HepG2 (cell line): ENCODE data around the gene WBP2NL. TPM values are rescaled to one million over a fixed set of nuclear protein-coding genes. Genes with fewer than 3 reads are reported as not detected.

Experiments used
- ATAC-seq: fragments of 200-7000 bp; cut with Tn5 transposase; 3 replicates; pipeline ENCODE4 v1.9.1; 2020; ENCODE audit warnings: mild to moderate bottlenecking, moderate library complexity
- BruUV-seq: library from RNA; stranded (reverse); fragments of 400-500 nt; replicated peaks from 2 replicates; lab custom pipeline; 2021; lab: Mats Ljungman, UMichigan
- CTCF ChIA-PET: fragments of 300-600 bp; formaldehyde crosslinking; extraction: SDS; loops from one replicate; lab custom pipeline; 2021; ENCODE audit warnings: low total read pairs, inconsistent platforms, low intra/inter-chr PET ratio; lab: Yijun Ruan, JAX
- POLR2A ChIA-PET: fragments of 350-600 bp; sonication (Branson Sonifier 250); formaldehyde crosslinking; loops from one replicate; lab custom pipeline; 2020; ENCODE audit warnings: antibody characterized with exemption, inconsistent platforms; lab: Yijun Ruan, JAX
- DNase-seq: peaks from one replicate; pipeline ENCODE4 v3.0.0-alpha.2; 2015; ENCODE audit warnings: low spot score
- FAIRE-seq: peaks from 3 replicates; lab custom pipeline; 2011; peaks lifted over from hg19 to GRCh38; lab: Jason Lieb, UNC
- H2AFZ ChIP-seq: one replicate; pipeline ENCODE4 v1.6.1; 2011; ENCODE audit warnings: low read length, inconsistent platforms
- H3K27ac ChIP-seq: fragments of 300-600 bp; 3 replicates; pipeline ENCODE4 v1.8.0; 2011; ENCODE audit warnings: mixed run types, mild to moderate bottlenecking, mixed read lengths, low read length, inconsistent platforms; ENCODE audit not compliant: insufficient read depth; ENCODE audit errors: extremely low read length
- H3K27me3 ChIP-seq, 2 experiments: fragments of 200-600 bp in 1 of 2; 2 replicates in 1 of 2; 3 replicates in 1 of 2; pipeline versions ENCODE4 v1.6.0 to v1.8.0; 2011; ENCODE audit warnings: low read length in 2 of 2, mild to moderate bottlenecking in 2 of 2, moderate library complexity in 2 of 2, inconsistent platforms in 1 of 2; ENCODE audit not compliant: insufficient read depth in 2 of 2, control insufficient read depth in 1 of 2
- H3K36me3 ChIP-seq, 2 experiments: fragments of 200-600 bp in 1 of 2; replicated peaks in 1 of 2; 2 replicates in 1 of 2; 3 replicates in 1 of 2; pipeline versions ENCODE4 v1.5.1 to v1.8.0; 2011; ENCODE audit warnings: low read length in 2 of 2, inconsistent platforms in 1 of 2; ENCODE audit not compliant: insufficient read depth in 2 of 2, control insufficient read depth in 1 of 2
- H3K4me1 ChIP-seq: 2 replicates; pipeline ENCODE4 v1.5.1; 2012; ENCODE audit warnings: low read length, inconsistent platforms; ENCODE audit not compliant: insufficient read depth
- H3K4me2 ChIP-seq: 2 replicates; pipeline ENCODE4 v1.6.0; 2011; ENCODE audit warnings: low read depth, low read length, inconsistent platforms
- H3K4me3 ChIP-seq, 3 experiments: fragments of 200-600 bp in 1 of 3; sonication (generic), shearing (Covaris generic) in 1 of 3; replicated peaks in 1 of 3; 2 replicates each; pipeline ENCODE4 v1.5.1; 2011 to 2016; ENCODE audit warnings: low read length in 3 of 3, inconsistent platforms in 2 of 3, low read depth in 2 of 3, mild to moderate bottlenecking in 2 of 3, control low read depth in 1 of 3, mixed read lengths in 1 of 3; ENCODE audit not compliant: insufficient read depth in 1 of 3
- H3K79me2 ChIP-seq: one replicate; pipeline ENCODE4 v1.6.1; 2011; ENCODE audit warnings: low read length, inconsistent platforms; ENCODE audit not compliant: insufficient read depth
- H3K9ac ChIP-seq: 2 replicates; pipeline ENCODE4 v1.6.0; 2011; ENCODE audit warnings: mild to moderate bottlenecking, low read depth, low read length, inconsistent platforms; ENCODE audit not compliant: insufficient read depth
- H3K9me3 ChIP-seq: 2 replicates; pipeline ENCODE4 v1.5.1; 2012; ENCODE audit warnings: mild to moderate bottlenecking, low read length
- H4K20me1 ChIP-seq: 2 replicates; pipeline ENCODE4 v1.6.0; 2011; ENCODE audit warnings: inconsistent platforms, mild to moderate bottlenecking, low read length, moderate library complexity; ENCODE audit not compliant: insufficient read depth
- DNMT3B ChIP-seq: conservative IDR thresholded peaks from 2 replicates; pipeline ENCODE4 v1.6.1; 2016; ENCODE audit warnings: missing biosample characterization, control low read depth
- DPF2 ChIP-seq: sonication (generic); formaldehyde crosslinking; IDR thresholded peaks from 2 replicates; pipeline ENCODE4 v1.4.0; 2020; ENCODE audit warnings: mild to moderate bottlenecking, low read depth, missing genetic modification reagents, borderline replicate concordance
- GPBP1L1 ChIP-seq: sonication (generic); formaldehyde crosslinking; IDR thresholded peaks from 2 replicates; pipeline ENCODE4 v1.5.0; 2020; ENCODE audit warnings: mild to moderate bottlenecking, missing genetic modification reagents
- KDM5A ChIP-seq: fragments of 200-600 bp; sonication (generic); IDR thresholded peaks from 2 replicates; pipeline ENCODE4 v1.7.0; 2018; ENCODE audit warnings: antibody characterized with exemption, mild to moderate bottlenecking, low read length, borderline replicate concordance
- RAD21 ChIP-seq: fragments of 450-650 bp; formaldehyde crosslinking; IDR thresholded peaks from 2 replicates; pipeline ENCODE4 v1.5.0; 2020; ENCODE audit warnings: mild to moderate bottlenecking
- TBL1XR1 ChIP-seq: fragments of 150-350 bp; IDR thresholded peaks from 2 replicates; pipeline ENCODE4 v1.6.1; 2014; ENCODE audit warnings: borderline replicate concordance, low read length; ENCODE audit not compliant: partially characterized antibody
- ZHX2 ChIP-seq, 2 experiments: sonication (generic) in 1 of 2; formaldehyde crosslinking in 1 of 2; IDR thresholded peaks; 2 replicates each; pipeline versions ENCODE4 v1.6.1 to v1.9.0; 2014 to 2022; ENCODE audit warnings: antibody characterized with exemption in 1 of 2, borderline replicate concordance in 1 of 2, inconsistent platforms in 1 of 2, low read depth in 1 of 2, missing genetic modification reagents in 1 of 2
- ZMYM4 ChIP-seq: sonication (generic); formaldehyde crosslinking; IDR thresholded peaks from 2 replicates; pipeline ENCODE4 v1.8.1; 2023; ENCODE audit warnings: mild to moderate bottlenecking, missing genetic modification reagents
- ZNF276 ChIP-seq: sonication (generic); formaldehyde crosslinking; IDR thresholded peaks from 2 replicates; pipeline ENCODE4 v1.4.0; 2020; ENCODE audit warnings: mild to moderate bottlenecking, low read depth, missing genetic modification reagents
- WGBS: methylation state at CpG from one replicate; pipeline ENCODE4 v1.1.6; 2017; ENCODE audit warnings: low lambda C conversion rate; 5-methylcytosine and 5-hydroxymethylcytosine counted together
- in situ Hi-C: cut with HindIII; loops from 2 replicates; pipeline ENCODE4 v1.10.0; 2017; ENCODE audit warnings: low pct_unique_long_range_greater_than_20kb; ENCODE audit not compliant: extremely low pct_ligation_motif_present
- intact Hi-C: fragments of 100-400 bp; cut with micrococcal nuclease; formaldehyde crosslinking; loops from one replicate; pipeline ENCODE4 v1.10.0; 2022; ENCODE audit not compliant: unreplicated experiment
- polyA plus RNA-seq, 8 experiments: library from polyadenylated mRNA; depleted of rRNA in 3 of 8; stranded (reverse) in 7 of 8; unstranded in 1 of 8; fragments of >200 nt; fragmentation: Illumina TruSeq in 4 of 8; extraction: Trizol in 4 of 8; gene quantifications; 2 replicates each; pipeline versions ENCODE4 v1.2.1 to v1.2.3, GENCODE V29; 2011 to 2016; ENCODE audit warnings: low read depth in 4 of 8, missing spikeins in 1 of 8, mixed read lengths in 1 of 8; ENCODE audit not compliant: insufficient read depth in 1 of 8
- total RNA-seq, 5 experiments: library from RNA; depleted of rRNA; stranded (reverse); fragments of >200 nt; fragmentation: Illumina TruSeq; extraction: Trizol; gene quantifications; 2 replicates each; pipeline ENCODE4 v1.2.3, GENCODE V29; 2016; ENCODE audit warnings: low read depth in 1 of 5
- TF ChIP-seq, protein P1 (sequence below): sonication (generic); formaldehyde crosslinking; IDR thresholded peaks from 2 replicates; pipeline ENCODE4 v1.4.0; 2020; ENCODE audit warnings: missing genetic modification reagents, mild to moderate bottlenecking, borderline replicate concordance
- TF ChIP-seq, protein P2 (sequence below): IDR thresholded peaks from 2 replicates; pipeline ENCODE4 v1.6.1; 2016; ENCODE audit warnings: missing genetic modification reagents, missing compliant biosample characterization

Gene WBP2NL
- total and polyA plus RNA-seq, 2 of the 13 experiments (the other 11 are each of a cell fraction or from before 2014, with no cell fraction given): not detected

- WGBS: 2% methylated on average over 2 of the region's 2 CpGs
- DNase-seq (no peak), FAIRE-seq (no peak), ATAC-seq (no peak)
- Histone ChIP-seq H3K4me1 (no peaks in the 10 kb centered on the region), H3K79me2 (no peaks in the 10 kb centered on the region), H3K27me3 (peaks cover 2 to 14% of the 10 kb centered on the region in 2 experiments; a peak in 2 of 5 replicates), H3K36me3 (no peaks in the 10 kb centered on the region), H3K9me3 (no peaks in the 10 kb centered on the region), H3K4me3 (no peak overlapping the region), H3K4me2 (no peak overlapping the region), H4K20me1 (no peaks in the 10 kb centered on the region), H3K9ac (no peak overlapping the region), H3K27ac (no peak overlapping the region), H2AFZ (no peak overlapping the region)
- intact Hi-C loops: no loop called here
- in situ Hi-C loops: no loop called here
- ChIA-PET POLR2A (no interaction called here), CTCF (no interaction called here)
- no TSS peak for BruUV-seq
- TF ChIP-seq, protein P1, sequence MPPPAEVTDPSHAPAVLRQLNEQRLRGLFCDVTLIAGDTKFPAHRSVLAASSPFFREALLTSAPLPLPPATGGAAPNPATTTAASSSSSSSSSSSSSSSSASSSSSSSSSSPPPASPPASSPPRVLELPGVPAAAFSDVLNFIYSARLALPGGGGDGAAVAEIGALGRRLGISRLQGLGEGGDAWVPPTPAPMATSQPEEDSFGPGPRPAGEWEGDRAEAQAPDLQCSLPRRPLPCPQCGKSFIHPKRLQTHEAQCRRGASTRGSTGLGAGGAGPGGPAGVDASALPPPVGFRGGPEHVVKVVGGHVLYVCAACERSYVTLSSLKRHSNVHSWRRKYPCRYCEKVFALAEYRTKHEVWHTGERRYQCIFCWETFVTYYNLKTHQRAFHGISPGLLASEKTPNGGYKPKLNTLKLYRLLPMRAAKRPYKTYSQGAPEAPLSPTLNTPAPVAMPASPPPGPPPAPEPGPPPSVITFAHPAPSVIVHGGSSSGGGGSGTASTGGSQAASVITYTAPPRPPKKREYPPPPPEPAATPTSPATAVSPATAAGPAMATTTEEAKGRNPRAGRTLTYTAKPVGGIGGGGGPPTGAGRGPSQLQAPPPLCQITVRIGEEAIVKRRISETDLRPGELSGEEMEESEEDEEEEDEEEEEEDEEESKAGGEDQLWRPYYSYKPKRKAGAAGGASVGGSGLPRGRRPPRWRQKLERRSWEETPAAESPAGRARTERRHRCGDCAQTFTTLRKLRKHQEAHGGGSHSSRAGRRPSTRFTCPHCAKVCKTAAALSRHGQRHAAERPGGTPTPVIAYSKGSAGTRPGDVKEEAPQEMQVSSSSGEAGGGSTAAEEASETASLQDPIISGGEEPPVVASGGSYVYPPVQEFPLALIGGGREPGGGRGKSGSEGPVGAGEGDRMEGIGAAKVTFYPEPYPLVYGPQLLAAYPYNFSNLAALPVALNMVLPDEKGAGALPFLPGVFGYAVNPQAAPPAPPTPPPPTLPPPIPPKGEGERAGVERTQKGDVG (CRISPR knock-in tag): no peak
- TF ChIP-seq RAD21 (CRISPR knock-in tag) (no peak), ZHX2 (IDR thresholded peaks at IDR 0.05; ENCODE audit: low read depth) (no peak), ZHX2 (CRISPR knock-in tag; IDR thresholded peaks at IDR 0.05; ENCODE audit: borderline replicate concordance) (no peak), ZMYM4 (CRISPR knock-in tag) (no peak), DNMT3B (CRISPR knock-in tag) (no peak), KDM5A (no peak), ZNF276 (CRISPR knock-in tag) (no peak), GPBP1L1 (no peak), DPF2 (CRISPR knock-in tag) (no peak), TBL1XR1 (no peak)
- TF ChIP-seq, protein P2, sequence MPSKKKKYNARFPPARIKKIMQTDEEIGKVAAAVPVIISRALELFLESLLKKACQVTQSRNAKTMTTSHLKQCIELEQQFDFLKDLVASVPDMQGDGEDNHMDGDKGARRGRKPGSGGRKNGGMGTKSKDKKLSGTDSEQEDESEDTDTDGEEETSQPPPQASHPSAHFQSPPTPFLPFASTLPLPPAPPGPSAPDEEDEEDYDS: no peak
Measured at GRCh38 chr22:42021571-42021970, 23.0 kb downstream of the WBP2NL start.
